A549 (cell line): ENCODE measurements around the gene IGFBP2. TPM values are rescaled to one million over a fixed set of nuclear protein-coding genes. Genes with fewer than 3 reads are reported as not detected.

Experiments used
- ATAC-seq, 2 experiments: fragments of 200-7000 bp in 1 of 2; fragments of >200 bp in 1 of 2; cut with Nextera tagmentation in 1 of 2; cut with Tn5 transposase in 1 of 2; 3 replicates each; pipeline versions ENCODE4 v1.8.0 to v1.9.1; 2018 to 2020; ENCODE audit warnings: mild to moderate bottlenecking in 1 of 2, moderate library complexity in 1 of 2
- CTCF ChIA-PET: fragments of 300-600 bp; sonication (Branson Sonifier 250); formaldehyde crosslinking; extraction: SDS; loops from one replicate; lab custom pipeline; 2021; ENCODE audit warnings: antibody characterized with exemption, inconsistent platforms; lab: Yijun Ruan, JAX
- POLR2A ChIA-PET: fragments of 350-600 bp; formaldehyde crosslinking; extraction: SDS; loops from one replicate; lab custom pipeline; 2021; ENCODE audit warnings: antibody characterized with exemption, inconsistent platforms; lab: Yijun Ruan, JAX
- DNase-seq, 2 experiments: peaks; one replicate each; pipeline versions ENCODE4 v3.0.0 to v3.0.0-alpha.2; 2011 to 2016; ENCODE audit warnings: low read depth in 1 of 2, low spot score in 1 of 2
- FAIRE-seq: peaks from 2 replicates; lab custom pipeline; 2011; peaks lifted over from hg19 to GRCh38; lab: Jason Lieb, UNC
- H3K27ac ChIP-seq, 2 experiments: fragments of >200 bp; sonication (Bioruptor Twin); formaldehyde crosslinking; 3 replicates each; pipeline ENCODE4 v1.5.1; 2016 to 2017
- H3K4me1 ChIP-seq: fragments of >200 bp; sonication (Bioruptor Twin); formaldehyde crosslinking; 3 replicates; pipeline ENCODE4 v1.6.1; 2016
- H3K4me2 ChIP-seq: fragments of >200 bp; sonication (Bioruptor Twin); formaldehyde crosslinking; 3 replicates; pipeline ENCODE4 v1.6.1; 2016
- H3K4me3 ChIP-seq: fragments of >200 bp; sonication (Bioruptor Twin); formaldehyde crosslinking; 3 replicates; pipeline ENCODE4 v1.5.1; 2016
- H3K9me3 ChIP-seq: fragments of >200 bp; sonication (Bioruptor Twin); formaldehyde crosslinking; 3 replicates; pipeline ENCODE4 v1.6.1; 2016
- BHLHE40 ChIP-seq: IDR thresholded peaks from 2 replicates; pipeline ENCODE4 v1.6.1; 2012; ENCODE audit warnings: low read depth, low read length, inconsistent platforms
- EHF ChIP-seq: fragments of 250-450 bp; sonication (Bioruptor Pico); IDR thresholded peaks from 2 replicates; pipeline ENCODE4 v1.5.0; 2020; ENCODE audit warnings: mild to moderate bottlenecking
- ESRRA ChIP-seq: fragments of 150-350 bp; IDR thresholded peaks from 2 replicates; pipeline ENCODE4 v1.6.1; 2014; ENCODE audit warnings: mild to moderate bottlenecking, low read length, borderline replicate concordance
- FOSB ChIP-seq: fragments of 250-450 bp; sonication (Bioruptor Pico); IDR thresholded peaks from 2 replicates; pipeline ENCODE4 v1.5.0; 2020; ENCODE audit warnings: mild to moderate bottlenecking, moderate library complexity
- HEYL ChIP-seq: fragments of 250-450 bp; sonication (Bioruptor Pico); IDR thresholded peaks from 2 replicates; pipeline ENCODE4 v1.8.0; 2021; ENCODE audit warnings: mild to moderate bottlenecking, moderate library complexity
- JUN ChIP-seq, 2 experiments: fragments of >200 bp; sonication (Bioruptor Twin); formaldehyde crosslinking; IDR thresholded peaks; 2 replicates in 1 of 2; 3 replicates in 1 of 2; pipeline ENCODE4 v1.6.1; 2016 to 2017
- MAZ ChIP-seq: fragments of 150-350 bp; IDR thresholded peaks from 2 replicates; pipeline ENCODE4 v1.6.1; 2014; ENCODE audit warnings: antibody characterized with exemption, low read depth, low read length, borderline replicate concordance
- NR3C1 ChIP-seq: fragments of >200 bp; sonication (Bioruptor Twin); formaldehyde crosslinking; IDR thresholded peaks from 3 replicates; pipeline ENCODE4 v1.6.1; 2017
- RAD21 ChIP-seq, 2 experiments: fragments of >200 bp in 1 of 2; sonication (Bioruptor Twin) in 1 of 2; formaldehyde crosslinking in 1 of 2; IDR thresholded peaks in 1 of 2; conservative IDR thresholded peaks in 1 of 2; 2 replicates in 1 of 2; 3 replicates in 1 of 2; pipeline ENCODE4 v1.6.1; 2012 to 2018; ENCODE audit warnings: inconsistent platforms in 1 of 2
- RFX5 ChIP-seq: fragments of 450-650 bp; IDR thresholded peaks from 2 replicates; pipeline ENCODE4 v1.7.1; 2014; ENCODE audit warnings: antibody characterized with exemption, mild to moderate bottlenecking, moderate library complexity
- RNF2 ChIP-seq: fragments of 200-600 bp; sonication (generic); IDR thresholded peaks from 2 replicates; pipeline ENCODE4 v1.6.1; 2016; ENCODE audit warnings: low read depth, mild to moderate bottlenecking, antibody characterized with exemption, moderate library complexity, borderline replicate concordance
- ZNF302 ChIP-seq: fragments of 250-450 bp; sonication (Bioruptor Pico); IDR thresholded peaks from 2 replicates; pipeline ENCODE4 v1.9.0; 2021; ENCODE audit warnings: inconsistent platforms, mild to moderate bottlenecking, moderate library complexity
- WGBS: methylation state at CpG from one replicate; pipeline ENCODE4 v1.1.6; 2017; ENCODE audit errors: missing lambda C conversion rate; 5-methylcytosine and 5-hydroxymethylcytosine counted together
- polyA plus RNA-seq, 4 experiments: library from polyadenylated mRNA; depleted of rRNA in 3 of 4; stranded (reverse); fragments of >200 nt; fragmentation: RNase III in 1 of 4; extraction: RNeasy Plus Mini Kit Qiagen cat#74134 plus additional on column Dnase treatment in 1 of 4; gene quantifications; 2 replicates in 3 of 4; 3 replicates in 1 of 4; pipeline ENCODE4 v1.2.3, GENCODE V29; 2011 to 2017
- TF ChIP-seq, protein P1 (sequence below): fragments of 200-600 bp; sonication (generic); IDR thresholded peaks from 2 replicates; pipeline ENCODE4 v1.6.1; 2016; ENCODE audit warnings: antibody characterized with exemption, mild to moderate bottlenecking, moderate library complexity
- TF ChIP-seq, protein P2 (sequence below): fragments of 250-450 bp; sonication (Bioruptor Pico); IDR thresholded peaks from 2 replicates; pipeline ENCODE4 v1.5.0; 2021; ENCODE audit warnings: mild to moderate bottlenecking, moderate library complexity, borderline replicate concordance

Gene IGFBP2
- polyA plus RNA-seq, 2 of the 4 experiments (the other 2 are of a cell fraction): 26.1 to 34.9 TPM

DNA sequence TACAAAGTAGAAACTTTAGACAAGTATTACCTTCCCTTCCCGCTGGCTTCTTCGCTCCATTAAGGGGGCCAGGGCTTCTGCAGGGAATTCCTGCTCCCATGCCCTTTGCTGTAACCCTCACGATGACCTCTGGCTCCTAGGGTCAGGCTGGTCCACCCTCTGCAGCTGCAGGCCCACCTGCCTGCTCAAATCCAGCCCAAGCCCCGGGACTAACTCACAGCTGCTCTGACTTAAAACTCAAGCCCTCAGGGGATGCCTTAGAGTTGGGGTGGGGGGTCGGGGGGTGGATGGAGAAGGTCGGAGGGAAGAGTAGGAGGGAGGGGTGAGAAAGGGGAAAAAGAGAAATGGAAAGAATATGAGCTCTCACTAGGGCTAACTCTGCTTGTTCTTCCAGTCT is 57.2 kb downstream of the IGFBP2 start:
- POLR2A ChIA-PET: no interaction called here
- FAIRE-seq (no peak), ATAC-seq (no peak), DNase-seq (no peak)
- WGBS: 75% methylated on average over 4 of the region's 6 CpGs
- Histone ChIP-seq H3K4me2 (no peak overlapping the region), H3K27ac (no peak overlapping the region), H3K4me3 (no peak overlapping the region), H3K9me3 (no peaks in the 10 kb centered on the region), H3K4me1 (peaks cover 19% of the 10 kb centered on the region; the same call in 2 of the 3 replicates)
- TF ChIP-seq NR3C1: no peak
- TF ChIP-seq JUN (IDR thresholded peaks at IDR 0.05): no peak
- TF ChIP-seq, protein P1, sequence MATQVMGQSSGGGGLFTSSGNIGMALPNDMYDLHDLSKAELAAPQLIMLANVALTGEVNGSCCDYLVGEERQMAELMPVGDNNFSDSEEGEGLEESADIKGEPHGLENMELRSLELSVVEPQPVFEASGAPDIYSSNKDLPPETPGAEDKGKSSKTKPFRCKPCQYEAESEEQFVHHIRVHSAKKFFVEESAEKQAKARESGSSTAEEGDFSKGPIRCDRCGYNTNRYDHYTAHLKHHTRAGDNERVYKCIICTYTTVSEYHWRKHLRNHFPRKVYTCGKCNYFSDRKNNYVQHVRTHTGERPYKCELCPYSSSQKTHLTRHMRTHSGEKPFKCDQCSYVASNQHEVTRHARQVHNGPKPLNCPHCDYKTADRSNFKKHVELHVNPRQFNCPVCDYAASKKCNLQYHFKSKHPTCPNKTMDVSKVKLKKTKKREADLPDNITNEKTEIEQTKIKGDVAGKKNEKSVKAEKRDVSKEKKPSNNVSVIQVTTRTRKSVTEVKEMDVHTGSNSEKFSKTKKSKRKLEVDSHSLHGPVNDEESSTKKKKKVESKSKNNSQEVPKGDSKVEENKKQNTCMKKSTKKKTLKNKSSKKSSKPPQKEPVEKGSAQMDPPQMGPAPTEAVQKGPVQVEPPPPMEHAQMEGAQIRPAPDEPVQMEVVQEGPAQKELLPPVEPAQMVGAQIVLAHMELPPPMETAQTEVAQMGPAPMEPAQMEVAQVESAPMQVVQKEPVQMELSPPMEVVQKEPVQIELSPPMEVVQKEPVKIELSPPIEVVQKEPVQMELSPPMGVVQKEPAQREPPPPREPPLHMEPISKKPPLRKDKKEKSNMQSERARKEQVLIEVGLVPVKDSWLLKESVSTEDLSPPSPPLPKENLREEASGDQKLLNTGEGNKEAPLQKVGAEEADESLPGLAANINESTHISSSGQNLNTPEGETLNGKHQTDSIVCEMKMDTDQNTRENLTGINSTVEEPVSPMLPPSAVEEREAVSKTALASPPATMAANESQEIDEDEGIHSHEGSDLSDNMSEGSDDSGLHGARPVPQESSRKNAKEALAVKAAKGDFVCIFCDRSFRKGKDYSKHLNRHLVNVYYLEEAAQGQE: no peak
- CTCF ChIA-PET: interaction anchor here (1.1 to 1.4 kb wide), 3 partner anchors 8 to 1023 kb away, joined by 3 to 4 read pairs (median 3); no protein-coding TSS in a partner anchor

DNA sequence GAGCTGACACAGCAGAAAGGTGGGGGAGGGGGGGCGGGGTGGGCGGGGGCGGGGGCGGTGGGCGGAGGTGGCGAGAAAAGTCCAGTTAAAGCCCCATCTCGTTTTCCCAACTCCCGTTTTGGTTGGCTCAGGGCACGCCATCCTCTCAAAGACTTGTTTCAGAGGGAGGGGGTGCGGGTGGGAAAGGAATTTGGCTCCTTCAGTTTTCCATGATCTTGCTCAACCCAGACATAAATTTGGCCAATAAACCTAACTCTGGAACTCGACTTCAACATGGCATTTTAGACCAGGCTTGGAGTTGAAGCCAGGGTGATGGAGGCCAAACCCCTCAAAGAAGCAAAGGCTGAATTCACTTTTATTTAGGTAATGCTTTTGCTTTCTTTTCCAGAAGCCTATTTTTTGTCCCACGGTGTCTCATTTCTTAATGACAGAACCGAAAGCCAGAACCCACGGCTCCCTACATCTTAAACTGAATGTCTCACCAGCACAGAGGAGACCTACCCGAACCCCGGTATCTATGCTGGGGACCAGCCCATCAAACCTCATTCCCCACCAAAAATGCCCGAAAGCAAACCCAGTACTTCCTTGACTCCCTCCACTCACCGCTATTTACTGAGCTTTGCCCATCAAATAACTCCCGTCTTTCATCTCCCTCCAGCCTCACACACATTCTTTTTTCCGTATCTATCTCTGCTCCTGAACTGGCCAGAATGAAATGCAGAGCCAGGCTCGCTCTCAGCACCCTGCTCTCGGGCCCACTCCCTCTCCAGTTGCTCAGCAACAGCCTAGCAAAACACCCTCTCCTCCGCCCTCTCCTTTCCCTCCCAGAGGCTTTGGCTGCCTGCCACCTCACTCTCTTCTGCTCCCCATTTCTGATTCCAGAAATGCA is 57.9 kb downstream of the IGFBP2 start:
- H3K4me2 ChIP-seq: peak overlapping the region; percentile 94
- H3K27ac ChIP-seq: no peak overlapping the region
- FAIRE-seq (no peak), DNase-seq (peak in 1 of 2 experiments; percentile 27), ATAC-seq (no peak)
- POLR2A ChIA-PET: no interaction called here
- H3K4me1 ChIP-seq: peaks cover 25% of the 10 kb centered on the region; the same call in 2 of the 3 replicates
- H3K9me3 ChIP-seq: no peaks in the 10 kb centered on the region
- TF ChIP-seq NR3C1: no peak
- TF ChIP-seq RNF2: no peak
- TF ChIP-seq, protein P2, sequence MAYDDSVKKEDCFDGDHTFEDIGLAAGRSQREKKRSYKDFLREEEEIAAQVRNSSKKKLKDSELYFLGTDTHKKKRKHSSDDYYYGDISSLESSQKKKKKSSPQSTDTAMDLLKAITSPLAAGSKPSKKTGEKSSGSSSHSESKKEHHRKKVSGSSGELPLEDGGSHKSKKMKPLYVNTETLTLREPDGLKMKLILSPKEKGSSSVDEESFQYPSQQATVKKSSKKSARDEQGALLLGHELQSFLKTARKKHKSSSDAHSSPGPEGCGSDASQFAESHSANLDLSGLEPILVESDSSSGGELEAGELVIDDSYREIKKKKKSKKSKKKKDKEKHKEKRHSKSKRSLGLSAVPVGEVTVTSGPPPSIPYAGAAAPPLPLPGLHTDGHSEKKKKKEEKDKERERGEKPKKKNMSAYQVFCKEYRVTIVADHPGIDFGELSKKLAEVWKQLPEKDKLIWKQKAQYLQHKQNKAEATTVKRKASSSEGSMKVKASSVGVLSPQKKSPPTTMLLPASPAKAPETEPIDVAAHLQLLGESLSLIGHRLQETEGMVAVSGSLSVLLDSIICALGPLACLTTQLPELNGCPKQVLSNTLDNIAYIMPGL (CRISPR knock-in tag): no peak
- TF ChIP-seq EHF: no peak
- no peak for TF ChIP-seq ZNF302
- TF ChIP-seq ESRRA: no peak
- TF ChIP-seq HEYL (CRISPR knock-in tag): no peak
- TF ChIP-seq RAD21 (conservative IDR thresholded peaks at IDR 0.05 in 1 of 2, IDR thresholded peaks at IDR 0.05 in 1 of 2): no peak
- no peak for TF ChIP-seq RFX5
- no peak for TF ChIP-seq FOSB (CRISPR knock-in tag)
- no peak for TF ChIP-seq BHLHE40
- TF ChIP-seq MAZ: no peak
- WGBS: 58% methylated on average over 18 of the region's 23 CpGs
- CTCF ChIA-PET: interaction anchor here (0.7 to 1.1 kb wide), 2 partner anchors 8 to 960 kb away, joined by 3 read pairs; no protein-coding TSS in a partner anchor
- no peak overlapping the region for H3K4me3 ChIP-seq
